Transverse colon (tissue), 4 donors: Measurements from ENCODE around the gene CPXM1.

Experiments used
- EP300 ChIP-seq: sonication (generic); formaldehyde crosslinking; IDR thresholded peaks from one replicate; pipeline ENCODE4 v1.6.1; 2017; ENCODE audit warnings: antibody characterized with exemption, low read depth
- POLR2A ChIP-seq: fragments of 450-650 bp; IDR thresholded peaks from one replicate; pipeline ENCODE4 v1.6.1; 2016; ENCODE audit warnings: antibody characterized with exemption, mild to moderate bottlenecking, moderate library complexity
- POLR2AphosphoS5 ChIP-seq, 3 donors: sonication (generic); formaldehyde crosslinking; IDR thresholded peaks; one replicate each; pipeline ENCODE4 v1.6.1; 2016; ENCODE audit warnings: antibody characterized with exemption in 3 of 3
- TF ChIP-seq, protein P1 (sequence below), 5 experiments: fragments of 200-600 bp in 3 of 5; fragments of 450-650 bp in 2 of 5; sonication (generic) in 3 of 5; IDR thresholded peaks; 1 replicate in 2 of 5; 2 replicates in 3 of 5; pipeline ENCODE4 v1.5.1; 2016 to 2017; ENCODE audit warnings: antibody characterized with exemption in 5 of 5, inconsistent platforms in 3 of 5, mild to moderate bottlenecking in 2 of 5, moderate library complexity in 1 of 5

- TF ChIP-seq POLR2AphosphoS5 (IDR thresholded peaks at IDR 0.05): no peak
- TF ChIP-seq POLR2A: no peak
- TF ChIP-seq, protein P1, sequence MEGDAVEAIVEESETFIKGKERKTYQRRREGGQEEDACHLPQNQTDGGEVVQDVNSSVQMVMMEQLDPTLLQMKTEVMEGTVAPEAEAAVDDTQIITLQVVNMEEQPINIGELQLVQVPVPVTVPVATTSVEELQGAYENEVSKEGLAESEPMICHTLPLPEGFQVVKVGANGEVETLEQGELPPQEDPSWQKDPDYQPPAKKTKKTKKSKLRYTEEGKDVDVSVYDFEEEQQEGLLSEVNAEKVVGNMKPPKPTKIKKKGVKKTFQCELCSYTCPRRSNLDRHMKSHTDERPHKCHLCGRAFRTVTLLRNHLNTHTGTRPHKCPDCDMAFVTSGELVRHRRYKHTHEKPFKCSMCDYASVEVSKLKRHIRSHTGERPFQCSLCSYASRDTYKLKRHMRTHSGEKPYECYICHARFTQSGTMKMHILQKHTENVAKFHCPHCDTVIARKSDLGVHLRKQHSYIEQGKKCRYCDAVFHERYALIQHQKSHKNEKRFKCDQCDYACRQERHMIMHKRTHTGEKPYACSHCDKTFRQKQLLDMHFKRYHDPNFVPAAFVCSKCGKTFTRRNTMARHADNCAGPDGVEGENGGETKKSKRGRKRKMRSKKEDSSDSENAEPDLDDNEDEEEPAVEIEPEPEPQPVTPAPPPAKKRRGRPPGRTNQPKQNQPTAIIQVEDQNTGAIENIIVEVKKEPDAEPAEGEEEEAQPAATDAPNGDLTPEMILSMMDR (IDR thresholded peaks at IDR 0.05): no peak
- no peak for TF ChIP-seq EP300
Measured at GRCh38 chr20:2754424-2754823, 46.0 kb downstream of the CPXM1 start.
